ENCODE data around the gene POLH. TPM values are rescaled to one million over a fixed set of nuclear protein-coding genes. Genes with fewer than 3 reads are reported as not detected.
"Not testable (repeated sequence)": the region's sequence is repeated elsewhere in the genome, so short reads cannot be mapped to it uniquely, and the experiment has no call there.

POLH gene
- total RNA-seq, 2 experiments from 2014 or later, result 65.4 to 91.4 TPM

DNA sequence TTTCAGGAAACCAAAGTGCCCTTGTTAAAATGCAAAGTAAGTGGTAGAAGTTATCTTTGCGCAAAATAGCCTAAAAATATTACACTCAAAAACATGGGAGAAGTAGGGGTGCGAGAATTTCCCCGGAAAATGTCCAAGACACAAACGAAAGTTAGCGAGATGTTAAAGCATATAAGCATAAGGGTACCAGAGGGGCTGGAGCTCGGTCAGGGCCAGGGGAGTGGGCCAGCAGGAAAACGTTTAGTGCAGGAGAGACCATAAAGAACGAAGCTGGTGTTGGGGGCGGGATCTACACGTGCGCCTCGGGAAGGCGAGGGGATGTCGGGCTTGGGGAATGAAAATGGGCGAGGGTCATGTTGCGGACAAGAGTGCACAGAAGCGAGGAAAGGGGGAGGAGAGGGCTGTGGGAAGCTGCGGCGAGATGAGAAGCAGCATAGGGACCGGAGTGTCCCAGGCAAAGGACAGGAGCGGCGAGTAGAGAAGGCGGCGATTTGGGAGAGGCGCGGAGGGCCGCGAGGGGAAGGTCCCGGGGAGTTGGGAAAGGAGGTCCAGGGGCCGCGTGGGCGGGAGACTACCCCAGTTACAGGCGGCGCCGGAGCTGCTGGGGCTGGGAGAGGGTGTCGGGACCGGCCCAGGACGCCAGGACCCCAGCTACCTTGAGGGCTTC is 747 bp upstream of the POLH start:
- H3K27me3 Mint-ChIP-seq, result no peaks in the 10 kb centered on the region
- DNase-seq (no peak), ATAC-seq (no peak)
- H3K27ac Mint-ChIP-seq, result peak overlapping the region; percentile 92
- CTCF ChIA-PET, result interaction anchor here (1.0 to 2.1 kb wide), 4 partner anchors 30 to 58 kb away, joined by 3 to 6 read pairs (median 4); partner anchors contain the start of genes POLR1C and YIPF3
- peaks cover 62% of the 10 kb centered on the region for H3K4me1 Mint-ChIP-seq
- H3K36me3 Mint-ChIP-seq, result peaks cover 45% of the 10 kb centered on the region
- H3K9me3 Mint-ChIP-seq (ENCODE audit: low read depth), result no peaks in the 10 kb centered on the region
- H3K4me3 Mint-ChIP-seq, result peak overlapping the region; percentile 100

- H3K36me3 Mint-ChIP-seq, result peaks cover 43% of the 10 kb centered on the region
- peak overlapping the region; percentile 38 for H3K27ac Mint-ChIP-seq
- ATAC-seq (no peak), DNase-seq (no peak)
- H3K9me3 Mint-ChIP-seq (ENCODE audit: low read depth), result no peaks in the 10 kb centered on the region
- H3K27me3 Mint-ChIP-seq, result no peaks in the 10 kb centered on the region
- peaks cover 49% of the 10 kb centered on the region for H3K4me1 Mint-ChIP-seq
- peak overlapping the region; percentile 100 for H3K4me3 Mint-ChIP-seq
- CTCF ChIA-PET, result interaction anchor here (0.9 to 1.1 kb wide), 2 partner anchors 22 to 24 kb away, joined by 3 read pairs; no protein-coding TSS in a partner anchor
Measured at GRCh38 chr6:43578748-43579147, 2.8 kb downstream of the POLH start.

GRCh38 chr6:43579171-43579570 is 3.2 kb downstream of the POLH start:
- Mint-ChIP-seq H3K4me3 (peak overlapping the region; percentile 100), H3K9me3 (ENCODE audit: low read depth) (no peaks in the 10 kb centered on the region), H3K27ac (peak overlapping the region; percentile 38), H3K27me3 (no peaks in the 10 kb centered on the region), H3K36me3 (peaks cover 47% of the 10 kb centered on the region), H3K4me1 (peaks cover 52% of the 10 kb centered on the region)
- DNase-seq (no peak), ATAC-seq (no peak)
- CTCF ChIA-PET, result interaction anchor here (0.9 to 1.1 kb wide), 2 partner anchors 21 to 24 kb away, joined by 3 read pairs; no protein-coding TSS in a partner anchor

DNA sequence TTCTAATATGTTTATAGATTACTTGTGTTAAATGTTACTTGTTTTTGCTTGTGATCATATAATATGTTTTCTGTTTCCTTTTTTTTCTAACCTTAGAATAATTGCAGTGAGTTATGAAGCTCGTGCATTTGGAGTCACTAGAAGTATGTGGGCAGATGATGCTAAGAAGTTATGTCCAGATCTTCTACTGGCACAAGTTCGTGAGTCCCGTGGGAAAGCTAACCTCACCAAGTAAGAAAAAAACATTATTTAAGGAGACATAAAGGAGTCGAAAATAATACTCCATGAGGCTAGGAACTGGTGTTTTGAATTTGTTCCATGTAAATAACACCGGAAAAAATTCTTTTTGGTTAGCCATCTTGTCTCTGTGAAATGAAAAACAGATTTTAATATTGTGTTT is 6.9 kb downstream of the POLH start:
- Mint-ChIP-seq H3K27ac (peak overlapping the region; percentile 79), H3K4me3 (no peak overlapping the region), H3K4me1 (peaks cover 58% of the 10 kb centered on the region), H3K27me3 (no peaks in the 10 kb centered on the region), H3K36me3 (peaks cover 61% of the 10 kb centered on the region), H3K9me3 (ENCODE audit: low read depth) (no peaks in the 10 kb centered on the region)
- DNase-seq (no peak), ATAC-seq (no peak)
- CTCF ChIA-PET, result interaction anchor here (1.1 kb wide), 1 partner anchor 12 kb away, joined by 4 read pairs; no protein-coding TSS in a partner anchor

- Mint-ChIP-seq H3K9me3 (ENCODE audit: low read depth) (no peaks in the 10 kb centered on the region), H3K4me1 (peaks cover 41% of the 10 kb centered on the region), H3K4me3 (peak overlapping the region; percentile 37), H3K27me3 (no peaks in the 10 kb centered on the region), H3K36me3 (peaks cover 61% of the 10 kb centered on the region), H3K27ac (peak overlapping the region; percentile 79)
- ATAC-seq (peak; percentile 94), DNase-seq (peak; percentile 86)
- CTCF ChIA-PET, result interaction anchor here (0.7 to 1.3 kb wide), 3 partner anchors 12 to 36 kb away, joined by 3 read pairs; no protein-coding TSS in a partner anchor
Measured at GRCh38 chr6:43584892-43585570, 9.0 kb downstream of the POLH start.

DNA sequence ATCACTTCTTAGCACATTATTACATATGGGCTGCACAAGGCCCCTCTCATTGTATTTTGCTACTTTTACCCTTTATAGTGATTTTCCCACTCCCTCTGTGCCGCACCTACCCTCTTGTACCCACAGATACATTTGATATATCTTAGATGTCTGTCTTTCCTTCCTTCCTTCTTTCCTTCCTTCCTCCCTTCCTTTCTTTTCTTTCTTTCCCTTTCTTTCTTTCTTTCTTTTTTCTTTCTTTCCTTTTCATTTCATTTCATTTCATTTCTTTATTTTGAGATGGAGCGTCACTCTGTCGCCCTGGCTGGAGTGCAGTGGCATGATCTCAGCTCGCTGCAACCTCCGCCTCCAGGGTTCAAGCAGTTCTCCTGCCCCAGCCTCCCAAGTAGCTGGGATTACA is 12.2 kb downstream of the POLH start:
- H3K9me3 Mint-ChIP-seq (ENCODE audit: low read depth), result no peaks in the 10 kb centered on the region
- H3K27ac Mint-ChIP-seq, result no peak overlapping the region
- no peak overlapping the region for H3K4me3 Mint-ChIP-seq
- no peaks in the 10 kb centered on the region for H3K27me3 Mint-ChIP-seq
- CTCF ChIA-PET, result no interaction called here
- DNase-seq (no peak), ATAC-seq (no peak)
- peaks cover 32% of the 10 kb centered on the region for H3K4me1 Mint-ChIP-seq
- H3K36me3 Mint-ChIP-seq, result peaks cover 60% of the 10 kb centered on the region

DNA sequence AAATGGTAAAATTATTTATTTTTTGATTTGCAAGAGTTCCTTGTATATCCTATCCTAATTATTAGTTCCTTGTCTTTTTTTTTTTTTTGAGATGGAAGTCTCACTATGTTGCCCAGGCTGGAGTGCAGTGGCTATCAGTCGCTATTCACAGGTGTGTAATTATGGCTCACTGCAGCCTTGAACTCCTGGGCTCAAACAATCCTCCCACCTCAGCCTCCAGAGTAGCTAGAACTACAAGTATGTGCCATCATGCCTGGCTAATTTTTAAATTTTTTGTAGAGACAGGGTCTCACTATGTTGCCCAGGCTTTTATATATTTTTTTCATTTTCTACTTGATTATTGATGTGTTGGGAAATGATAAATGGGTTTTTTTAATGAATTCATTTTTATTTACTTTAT is 13.6 kb downstream of the POLH start:
- H3K9me3 Mint-ChIP-seq (ENCODE audit: low read depth); H3K27me3 Mint-ChIP-seq; H3K4me3 Mint-ChIP-seq; ATAC-seq; DNase-seq; H3K27ac Mint-ChIP-seq: not testable (repeated sequence)
- CTCF ChIA-PET, result interaction anchor here (5.8 kb wide), 1 partner anchor 19 kb away, joined by 28 read pairs; no protein-coding TSS in a partner anchor
- H3K36me3 Mint-ChIP-seq, result peaks cover 48% of the 10 kb centered on the region
- H3K4me1 Mint-ChIP-seq, result peaks cover 18% of the 10 kb centered on the region

DNA sequence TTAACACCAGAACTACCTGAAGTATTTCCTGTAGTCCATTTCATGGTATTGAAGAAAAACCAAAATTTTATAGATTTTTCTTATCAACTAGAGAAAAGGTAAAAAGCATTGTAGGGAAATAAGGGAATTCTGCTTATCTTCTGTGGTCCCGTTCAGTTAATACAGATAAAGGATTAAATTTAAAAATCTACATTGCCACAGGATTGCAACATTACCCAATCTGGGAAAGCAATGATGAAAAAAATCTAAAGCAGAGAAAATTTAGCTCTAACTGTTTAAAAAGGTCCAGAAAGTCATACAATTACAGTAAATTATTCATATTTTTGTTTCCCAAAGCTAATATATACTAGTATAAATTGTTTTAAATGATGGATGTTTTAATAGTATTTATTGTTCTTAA is 18.0 kb downstream of the POLH start:
- no peaks in the 10 kb centered on the region for H3K9me3 Mint-ChIP-seq (ENCODE audit: low read depth)
- peaks cover 5% of the 10 kb centered on the region for H3K4me1 Mint-ChIP-seq
- peaks cover 34% of the 10 kb centered on the region for H3K36me3 Mint-ChIP-seq
- CTCF ChIA-PET, result interaction anchor here (0.9 to 5.8 kb wide), 2 partner anchors 14 to 181 kb away, joined by 3 to 28 read pairs; no protein-coding TSS in a partner anchor
- H3K27ac Mint-ChIP-seq, result no peak overlapping the region
- no peak for ATAC-seq
- no peak for DNase-seq
- no peaks in the 10 kb centered on the region for H3K27me3 Mint-ChIP-seq
- H3K4me3 Mint-ChIP-seq, result no peak overlapping the region

DNA sequence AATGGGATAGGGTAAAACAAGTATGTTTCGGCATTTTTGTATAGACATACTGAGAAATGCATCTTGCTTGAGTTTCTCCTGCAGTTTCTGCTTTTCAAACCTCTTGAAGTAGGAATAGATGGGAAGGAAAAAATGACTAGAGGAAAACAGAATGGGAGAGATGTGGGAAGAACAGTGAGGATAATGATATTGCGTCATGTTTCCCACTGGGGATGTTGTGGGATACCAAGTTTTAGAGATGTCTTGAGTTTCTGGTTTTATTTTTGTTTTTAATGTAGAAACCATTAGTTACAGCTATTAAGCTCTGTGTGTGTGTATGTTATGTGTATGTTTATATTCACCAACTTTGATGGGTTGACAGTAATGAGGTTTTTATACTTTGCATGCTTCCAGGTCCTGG is 24.6 kb downstream of the POLH start:
- H3K4me3 Mint-ChIP-seq, result no peak overlapping the region
- peaks cover 47% of the 10 kb centered on the region for H3K36me3 Mint-ChIP-seq
- no peak for DNase-seq
- no peaks in the 10 kb centered on the region for H3K4me1 Mint-ChIP-seq
- no peaks in the 10 kb centered on the region for H3K27me3 Mint-ChIP-seq
- ATAC-seq, result no peak
- no peak overlapping the region for H3K27ac Mint-ChIP-seq
- no peaks in the 10 kb centered on the region for H3K9me3 Mint-ChIP-seq (ENCODE audit: low read depth)
- CTCF ChIA-PET, result interaction anchor here (1.3 kb wide), 1 partner anchor 22 kb away, joined by 3 read pairs; no protein-coding TSS in a partner anchor

- Mint-ChIP-seq H3K27me3 (no peaks in the 10 kb centered on the region), H3K4me3 (no peak overlapping the region), H3K27ac (peak overlapping the region; percentile 0), H3K9me3 (ENCODE audit: low read depth) (no peaks in the 10 kb centered on the region), H3K36me3 (peaks cover 53% of the 10 kb centered on the region), H3K4me1 (peaks cover 6% of the 10 kb centered on the region)
- ATAC-seq (no peak), DNase-seq (no peak)
- CTCF ChIA-PET, result interaction anchor here (1.1 to 1.3 kb wide), 2 partner anchors 10 to 63 kb away, joined by 3 to 4 read pairs; no protein-coding TSS in a partner anchor
Measured at GRCh38 chr6:43604174-43604573, 28.2 kb downstream of the POLH start.

GRCh38 chr6:43606019-43606418 is 30.0 kb downstream of the POLH start:
- CTCF ChIA-PET, result interaction anchor here (1.0 to 1.4 kb wide), 2 partner anchors 9 to 10 kb away, joined by 3 to 4 read pairs; no protein-coding TSS in a partner anchor
- H3K27ac Mint-ChIP-seq, result no peak overlapping the region

DNA sequence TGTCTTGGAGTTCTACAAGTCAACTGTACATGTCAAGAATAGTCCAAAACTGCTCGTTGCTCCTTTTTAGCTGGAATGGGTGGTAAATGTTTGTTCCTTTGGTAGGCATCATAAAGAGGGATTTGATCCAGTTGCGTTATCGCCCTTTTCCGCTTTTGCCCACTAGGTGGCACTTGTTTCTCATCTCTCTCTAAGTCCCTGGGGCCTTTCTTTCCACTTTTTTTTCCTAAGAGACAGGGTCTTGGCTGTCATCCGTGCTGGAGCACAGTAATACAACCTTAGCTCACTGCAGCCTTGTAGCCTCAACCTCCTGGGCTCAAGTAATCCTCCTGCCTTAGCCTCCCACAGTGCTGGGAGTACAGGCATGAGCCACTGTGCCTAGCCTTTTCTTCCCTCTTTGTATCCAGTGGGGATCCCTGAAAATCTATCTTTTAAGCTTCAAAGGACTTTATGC is 32.4 kb downstream of the POLH start:
- no peaks in the 10 kb centered on the region for H3K27me3 Mint-ChIP-seq
- CTCF ChIA-PET, result interaction anchor here (0.7 to 3.1 kb wide), 19 partner anchors 11 to 469 kb away, joined by 3 to 28 read pairs (median 3); partner anchors contain the start of gene GTPBP2
- DNase-seq, result peak; percentile 72
- H3K27ac Mint-ChIP-seq, result no peak overlapping the region
- peak; percentile 64 for ATAC-seq
- no peak overlapping the region for H3K4me3 Mint-ChIP-seq
- H3K4me1 Mint-ChIP-seq, result peaks cover 6% of the 10 kb centered on the region
- peaks cover 52% of the 10 kb centered on the region for H3K36me3 Mint-ChIP-seq
- no peaks in the 10 kb centered on the region for H3K9me3 Mint-ChIP-seq (ENCODE audit: low read depth)

More at GRCh38 chr6:43606019-43606418, 30.0 kb downstream of the POLH start:
- no peaks in the 10 kb centered on the region for H3K9me3 Mint-ChIP-seq (ENCODE audit: low read depth)
- ATAC-seq, result no peak
- DNase-seq, result no peak
- H3K4me3 Mint-ChIP-seq, result no peak overlapping the region
- H3K27me3 Mint-ChIP-seq, result no peaks in the 10 kb centered on the region
- peaks cover 6% of the 10 kb centered on the region for H3K4me1 Mint-ChIP-seq
- H3K36me3 Mint-ChIP-seq, result peaks cover 55% of the 10 kb centered on the region

GRCh38 chr6:43608807-43609206 is 32.8 kb downstream of the POLH start:
- no peak for ATAC-seq
- Mint-ChIP-seq H3K4me1 (peaks cover 6% of the 10 kb centered on the region), H3K27ac (peak overlapping the region; percentile 54), H3K9me3 (ENCODE audit: low read depth) (no peaks in the 10 kb centered on the region), H3K36me3 (peaks cover 52% of the 10 kb centered on the region), H3K4me3 (no peak overlapping the region), H3K27me3 (no peaks in the 10 kb centered on the region)
- CTCF ChIA-PET, result interaction anchor here (0.7 to 3.1 kb wide), 11 partner anchors 12 to 77 kb away, joined by 3 to 28 read pairs (median 4); no protein-coding TSS in a partner anchor
- no peak for DNase-seq

All from activated CD8-positive, alpha-beta memory T cell treated with anti-CD3 and anti-CD28 coated beads, Interleukin-2, amount 10 ng/mL, durations not matched to agents 7 days and 5 days (primary cell).